ENCODE measurements around the gene EXOSC3. TPM values are rescaled to one million over a fixed set of nuclear protein-coding genes. Genes with fewer than 3 reads are reported as not detected.

The EXOSC3 gene
- polyA plus RNA-seq, 3 donors: 9.8 to 25.2 (median 19.6) TPM

DNA sequence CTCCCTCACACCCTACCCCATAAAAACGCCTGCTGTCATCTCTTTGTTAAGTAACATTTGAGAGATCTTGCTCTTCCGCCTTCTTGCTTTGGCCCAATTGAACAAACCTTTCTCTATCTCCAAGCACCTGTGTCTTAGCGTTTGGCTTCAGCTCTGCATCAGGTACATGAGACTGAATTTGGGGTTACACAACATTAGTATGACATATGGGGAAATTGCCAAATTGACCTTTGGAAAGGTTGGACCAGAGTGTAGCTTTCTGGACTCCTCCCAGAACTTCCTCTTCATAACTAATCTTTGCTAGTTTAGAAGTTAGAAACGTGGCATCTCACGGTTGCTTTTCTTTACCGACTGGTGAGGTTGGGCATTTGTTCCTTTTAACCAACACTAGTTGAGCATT is 3.5 kb upstream of the EXOSC3 start:
- H3K36me3 ChIP-seq (replicated peaks in 1 of 2; ENCODE audit: control insufficient read depth in 1 of 2, insufficient read depth in 2 of 2, low read length in 2 of 2): peaks cover 0 to under 1% of the 10 kb centered on the region in 2 donors
- 75% methylated on average over 2 of the region's 6 CpGs for WGBS (ENCODE audit: insufficient coverage)
- peak overlapping the region; percentile 8 for H3K4me2 ChIP-seq (replicated peaks; ENCODE audit: extremely low read depth, low read length, poor library complexity, severe bottlenecking)
- H3K4me3 ChIP-seq (replicated peaks in 1 of 3; ENCODE audit: low read depth in 2 of 3, low read length in 3 of 3): no peak overlapping the region
- no peak overlapping the region for H3K9ac ChIP-seq (ENCODE audit: insufficient read depth, low read length, poor library complexity, severe bottlenecking)
- peaks cover 24% of the 10 kb centered on the region for H3K4me1 Mint-ChIP-seq
- H2AFZ ChIP-seq (ENCODE audit: insufficient read depth, low read depth, low read length, poor library complexity, severe bottlenecking): peak overlapping the region; percentile 76
- no peaks in the 10 kb centered on the region for H3K36me3 Mint-ChIP-seq
- intact Hi-C loops (cut with micrococcal nuclease): loop anchor here in 1 of 2 donors (5.0 to 10.0 kb wide), 2 partner anchors 36 to 116 kb away; partner anchors contain the start of genes SLC25A51 and TRMT10B
- H3K4me1 ChIP-seq (ENCODE audit: control insufficient read depth in 1 of 2, insufficient read depth in 2 of 2, low read length in 2 of 2): peaks cover 24 to 29% of the 10 kb centered on the region in 2 donors
- peak; percentile 7 to 47 (median 39) for DNase-seq
- peaks cover 0 to 6% of the 10 kb centered on the region in 2 donors for H3K9me3 ChIP-seq (replicated peaks in 1 of 2; ENCODE audit: control insufficient read depth in 1 of 2, insufficient read depth in 1 of 2, low read length in 2 of 2)
- no peak overlapping the region for H3K27ac ChIP-seq (ENCODE audit: low read depth in 1 of 2, low read length in 2 of 2)
- peaks cover 23% of the 10 kb centered on the region for H3K79me2 ChIP-seq (ENCODE audit: insufficient read depth, low read length)
- TF ChIP-seq, protein P1, sequence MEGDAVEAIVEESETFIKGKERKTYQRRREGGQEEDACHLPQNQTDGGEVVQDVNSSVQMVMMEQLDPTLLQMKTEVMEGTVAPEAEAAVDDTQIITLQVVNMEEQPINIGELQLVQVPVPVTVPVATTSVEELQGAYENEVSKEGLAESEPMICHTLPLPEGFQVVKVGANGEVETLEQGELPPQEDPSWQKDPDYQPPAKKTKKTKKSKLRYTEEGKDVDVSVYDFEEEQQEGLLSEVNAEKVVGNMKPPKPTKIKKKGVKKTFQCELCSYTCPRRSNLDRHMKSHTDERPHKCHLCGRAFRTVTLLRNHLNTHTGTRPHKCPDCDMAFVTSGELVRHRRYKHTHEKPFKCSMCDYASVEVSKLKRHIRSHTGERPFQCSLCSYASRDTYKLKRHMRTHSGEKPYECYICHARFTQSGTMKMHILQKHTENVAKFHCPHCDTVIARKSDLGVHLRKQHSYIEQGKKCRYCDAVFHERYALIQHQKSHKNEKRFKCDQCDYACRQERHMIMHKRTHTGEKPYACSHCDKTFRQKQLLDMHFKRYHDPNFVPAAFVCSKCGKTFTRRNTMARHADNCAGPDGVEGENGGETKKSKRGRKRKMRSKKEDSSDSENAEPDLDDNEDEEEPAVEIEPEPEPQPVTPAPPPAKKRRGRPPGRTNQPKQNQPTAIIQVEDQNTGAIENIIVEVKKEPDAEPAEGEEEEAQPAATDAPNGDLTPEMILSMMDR (IDR thresholded peaks at IDR 0.05): no peak
- peak overlapping the region in 6 of 7 donors; percentile 65 to 81 (median 72) for H3K27ac Mint-ChIP-seq
- peaks cover 0 to 2% (median 0%) of the 10 kb centered on the region in 7 donors for H3K9me3 Mint-ChIP-seq
- no peaks in the 10 kb centered on the region for H4K20me1 ChIP-seq (ENCODE audit: insufficient read depth, low read length)
- H3K27me3 Mint-ChIP-seq (ENCODE audit: low read depth in 3 of 3): peaks cover 4 to 10% (median 5%) of the 10 kb centered on the region in 3 donors
- no peaks in the 10 kb centered on the region for H3K27me3 ChIP-seq (ENCODE audit: control insufficient read depth in 2 of 2, insufficient read depth in 2 of 2, low read length in 2 of 2)
- H3K4me3 Mint-ChIP-seq: peak overlapping the region; percentile 7 to 56

GRCh38 chr9:37787059-37787458 is 2.2 kb upstream of the EXOSC3 start:
- H3K4me1 Mint-ChIP-seq: peaks cover 31% of the 10 kb centered on the region
- no peak for DNase-seq
- peaks cover 0 to 6% of the 10 kb centered on the region in 2 donors for H3K9me3 ChIP-seq (replicated peaks in 1 of 2; ENCODE audit: control insufficient read depth in 1 of 2, insufficient read depth in 1 of 2, low read length in 2 of 2)

More at GRCh38 chr9:37787059-37787458, 2.2 kb upstream of the EXOSC3 start:
- peaks cover 8 to 13% of the 10 kb centered on the region in 2 donors for H3K36me3 ChIP-seq (replicated peaks in 1 of 2; ENCODE audit: control insufficient read depth in 1 of 2, insufficient read depth in 2 of 2, low read length in 2 of 2)
- WGBS (ENCODE audit: insufficient coverage): 59% methylated on average over 42 of the region's 45 CpGs
- H3K9ac ChIP-seq (ENCODE audit: insufficient read depth, low read length, poor library complexity, severe bottlenecking): no peak overlapping the region
- H3K27ac ChIP-seq (ENCODE audit: low read depth in 1 of 2, low read length in 2 of 2): no peak overlapping the region
- no peaks in the 10 kb centered on the region for H3K27me3 ChIP-seq (ENCODE audit: control insufficient read depth in 2 of 2, insufficient read depth in 2 of 2, low read length in 2 of 2)
- intact Hi-C loops (cut with micrococcal nuclease): loop anchor here in 1 of 2 donors (5.0 to 10.0 kb wide), 2 partner anchors 35 to 118 kb away; partner anchors contain the start of genes SLC25A51 and TRMT10B
- Mint-ChIP-seq H3K4me3 (no peak overlapping the region), H3K9me3 (peaks cover 0 to 2% (median 0%) of the 10 kb centered on the region in 7 donors), H3K27me3 (ENCODE audit: low read depth in 3 of 3) (peaks cover 4 to 10% (median 7%) of the 10 kb centered on the region in 3 donors), H3K36me3 (peaks cover 10% of the 10 kb centered on the region in 2 donors), H3K27ac (no peak overlapping the region)
- peaks cover 34% of the 10 kb centered on the region for H3K79me2 ChIP-seq (ENCODE audit: insufficient read depth, low read length)
- no peak overlapping the region for H3K4me3 ChIP-seq (replicated peaks in 1 of 3; ENCODE audit: low read depth in 2 of 3, low read length in 3 of 3)
- H4K20me1 ChIP-seq (ENCODE audit: insufficient read depth, low read length): peaks cover 8% of the 10 kb centered on the region
- TF ChIP-seq, protein P1 (IDR thresholded peaks at IDR 0.05): no peak
- peaks cover 24 to 29% of the 10 kb centered on the region in 2 donors for H3K4me1 ChIP-seq (ENCODE audit: control insufficient read depth in 1 of 2, insufficient read depth in 2 of 2, low read length in 2 of 2)
- H3K4me2 ChIP-seq (replicated peaks; ENCODE audit: extremely low read depth, low read length, poor library complexity, severe bottlenecking): no peak overlapping the region
- H2AFZ ChIP-seq (ENCODE audit: insufficient read depth, low read depth, low read length, poor library complexity, severe bottlenecking): no peak overlapping the region
